Breast epithelium (tissue), 3 donors: ENCODE measurements around the gene SLC41A3.

ENCODE experiments used
- CTCF ChIP-seq, 3 donors: fragments of 450-650 bp; IDR thresholded peaks; one replicate each; pipeline ENCODE4 v1.5.1; 2016 to 2017; ENCODE audit warnings: antibody characterized with exemption in 3 of 3, mild to moderate bottlenecking in 3 of 3, moderate library complexity in 3 of 3
- POLR2A ChIP-seq: fragments of 450-650 bp; IDR thresholded peaks from one replicate; pipeline ENCODE4 v1.6.1; 2016; ENCODE audit warnings: antibody characterized with exemption, mild to moderate bottlenecking, moderate library complexity

GRCh38 chr3:126085276-126085675, 1.4 kb upstream of the SLC41A3 start:
- TF ChIP-seq POLR2A (no peak), CTCF (IDR thresholded peaks at IDR 0.05) (no peak)
